Ascending aorta (tissue), 2 donors: Measurements from ENCODE around the gene SHISAL1. TPM values are rescaled to one million over a fixed set of nuclear protein-coding genes. Genes with fewer than 3 reads are reported as not detected.
"Not testable (repeated sequence)": the region's sequence is repeated elsewhere in the genome, so short reads cannot be mapped to it uniquely, and the experiment has no call there.

Experiments
- DNase-seq, 2 donors: peaks; one replicate each; pipeline ENCODE4 v3.0.0-alpha.2; 2019; ENCODE audit warnings: low spot score in 2 of 2
- H3K27ac ChIP-seq, 2 donors: fragments of 200-600 bp; sonication (generic); one replicate each; pipeline ENCODE4 v1.5.1; 2016 to 2017; ENCODE audit warnings: mild to moderate bottlenecking in 1 of 2
- H3K27me3 ChIP-seq: fragments of 200-600 bp; sonication (generic); one replicate; pipeline ENCODE4 v1.5.1; 2017
- H3K36me3 ChIP-seq, 2 donors: fragments of 200-600 bp; sonication (generic); one replicate each; pipeline ENCODE4 v1.5.1; 2016
- H3K4me1 ChIP-seq, 2 donors: fragments of 200-600 bp; sonication (generic); one replicate each; pipeline ENCODE4 v1.5.1; 2016 to 2017; ENCODE audit warnings: mild to moderate bottlenecking in 1 of 2
- H3K4me3 ChIP-seq, 2 donors: fragments of 200-600 bp; sonication (generic); one replicate each; pipeline ENCODE4 v1.5.1; 2016 to 2017; ENCODE audit warnings: mild to moderate bottlenecking in 1 of 2
- H3K9me3 ChIP-seq, 2 donors: fragments of 200-600 bp; sonication (generic); one replicate each; pipeline ENCODE4 v1.5.1; 2016
- intact Hi-C: fragments of 100-400 bp; cut with DNase I; formaldehyde crosslinking; loops from one replicate; pipeline ENCODE4 v1.15.1; 2023
- total RNA-seq: library from RNA; depleted of rRNA; stranded (reverse); fragments of >200 nt; gene quantifications from one replicate; pipeline ENCODE4 v1.1.0, GENCODE V29; 2016
- TF ChIP-seq, protein P1 (sequence below), 3 experiments: fragments of 200-600 bp in 2 of 3; fragments of 450-650 bp in 1 of 3; sonication (generic) in 2 of 3; IDR thresholded peaks; one replicate each; pipeline ENCODE4 v1.5.1; 2016 to 2019; ENCODE audit warnings: antibody characterized with exemption in 3 of 3, mild to moderate bottlenecking in 1 of 3, moderate library complexity in 1 of 3

SHISAL1 gene
- total RNA-seq, 1 donor from 2014 or later = 1.6 TPM

DNA sequence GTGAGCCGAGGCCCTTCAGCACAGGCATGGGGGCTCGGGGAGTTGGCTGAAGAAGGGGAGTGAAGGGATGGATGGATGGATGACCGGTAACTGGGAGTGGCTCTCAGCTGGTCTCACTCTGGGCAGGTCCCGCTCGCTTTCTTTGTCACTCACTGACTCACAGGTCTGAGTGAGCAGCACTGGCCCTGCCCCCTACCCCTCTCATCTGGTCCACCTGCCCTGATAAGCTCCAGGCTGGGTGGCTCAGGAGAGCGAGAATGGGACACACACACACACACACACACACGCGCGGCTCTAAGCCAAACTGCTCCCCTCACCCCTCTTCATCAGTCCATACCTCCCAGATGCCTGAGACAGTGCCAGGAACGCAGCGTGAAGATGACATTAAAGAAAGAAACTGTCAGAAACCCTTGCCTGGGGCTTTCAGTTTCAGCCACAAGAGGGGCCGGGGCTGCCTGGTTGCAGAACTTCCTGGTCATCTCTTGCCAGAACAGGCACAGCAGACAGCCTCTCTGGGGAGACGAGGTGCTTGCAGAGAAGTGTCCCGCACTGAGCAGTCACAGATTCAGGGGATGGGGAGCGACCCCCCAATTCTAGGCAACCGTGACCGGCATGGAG lies 16.5 kb upstream of the SHISAL1 start:
- TF ChIP-seq, protein P1, sequence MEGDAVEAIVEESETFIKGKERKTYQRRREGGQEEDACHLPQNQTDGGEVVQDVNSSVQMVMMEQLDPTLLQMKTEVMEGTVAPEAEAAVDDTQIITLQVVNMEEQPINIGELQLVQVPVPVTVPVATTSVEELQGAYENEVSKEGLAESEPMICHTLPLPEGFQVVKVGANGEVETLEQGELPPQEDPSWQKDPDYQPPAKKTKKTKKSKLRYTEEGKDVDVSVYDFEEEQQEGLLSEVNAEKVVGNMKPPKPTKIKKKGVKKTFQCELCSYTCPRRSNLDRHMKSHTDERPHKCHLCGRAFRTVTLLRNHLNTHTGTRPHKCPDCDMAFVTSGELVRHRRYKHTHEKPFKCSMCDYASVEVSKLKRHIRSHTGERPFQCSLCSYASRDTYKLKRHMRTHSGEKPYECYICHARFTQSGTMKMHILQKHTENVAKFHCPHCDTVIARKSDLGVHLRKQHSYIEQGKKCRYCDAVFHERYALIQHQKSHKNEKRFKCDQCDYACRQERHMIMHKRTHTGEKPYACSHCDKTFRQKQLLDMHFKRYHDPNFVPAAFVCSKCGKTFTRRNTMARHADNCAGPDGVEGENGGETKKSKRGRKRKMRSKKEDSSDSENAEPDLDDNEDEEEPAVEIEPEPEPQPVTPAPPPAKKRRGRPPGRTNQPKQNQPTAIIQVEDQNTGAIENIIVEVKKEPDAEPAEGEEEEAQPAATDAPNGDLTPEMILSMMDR (IDR thresholded peaks at IDR 0.05) = no peak
- H3K4me3 ChIP-seq = no peak overlapping the region
- intact Hi-C loops = loop anchor here (10.0 kb wide), 1 partner anchor 244 kb away; no protein-coding TSS in a partner anchor
- H3K36me3 ChIP-seq = no peaks in the 10 kb centered on the region
- H3K27ac ChIP-seq = no peak overlapping the region
- H3K4me1 ChIP-seq = peaks cover 3 to 8% of the 10 kb centered on the region in 2 donors
- no peaks in the 10 kb centered on the region for H3K9me3 ChIP-seq
- peaks cover 9% of the 10 kb centered on the region for H3K27me3 ChIP-seq
- no peak for DNase-seq

GRCh38 chr22:44328762-44329161 lies 16.0 kb upstream of the SHISAL1 start:
- TF ChIP-seq, protein P1 (IDR thresholded peaks at IDR 0.05) = no peak
- H3K27me3 ChIP-seq = peaks cover 9% of the 10 kb centered on the region
- no peaks in the 10 kb centered on the region for H3K36me3 ChIP-seq
- DNase-seq = no peak
- peaks cover 3 to 8% of the 10 kb centered on the region in 2 donors for H3K4me1 ChIP-seq
- no peaks in the 10 kb centered on the region for H3K9me3 ChIP-seq
- intact Hi-C loops = loop anchor here (10.0 kb wide), 1 partner anchor 244 kb away; no protein-coding TSS in a partner anchor
- H3K27ac ChIP-seq = no peak overlapping the region
- no peak overlapping the region for H3K4me3 ChIP-seq

DNA sequence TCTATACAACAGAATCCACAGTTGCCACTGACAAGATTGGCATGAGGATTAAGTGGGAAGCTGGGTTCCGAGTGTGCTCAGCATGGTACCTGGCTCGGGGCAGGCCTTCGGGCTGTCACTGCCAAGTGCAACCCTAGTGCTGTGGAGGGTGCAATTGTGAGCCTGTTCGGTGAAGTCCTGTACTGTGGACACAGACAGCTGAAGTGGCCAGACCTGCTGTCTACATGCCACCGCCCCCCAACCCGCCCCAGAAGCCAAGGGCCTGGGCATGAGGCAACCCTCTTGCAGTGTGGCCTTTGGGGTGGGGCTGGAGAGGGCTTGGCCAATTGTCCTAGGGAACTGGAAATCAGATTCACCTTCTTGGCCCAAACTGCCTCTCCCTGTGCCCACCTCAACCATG lies 15.6 kb upstream of the SHISAL1 start:
- no peaks in the 10 kb centered on the region for H3K9me3 ChIP-seq
- no peak overlapping the region for H3K4me3 ChIP-seq
- H3K4me1 ChIP-seq = peaks cover 3 to 8% of the 10 kb centered on the region in 2 donors
- intact Hi-C loops = loop anchor here (10.0 kb wide), 1 partner anchor 244 kb away; no protein-coding TSS in a partner anchor
- TF ChIP-seq, protein P1 (IDR thresholded peaks at IDR 0.05) = no peak
- peaks cover 9% of the 10 kb centered on the region for H3K27me3 ChIP-seq
- no peaks in the 10 kb centered on the region for H3K36me3 ChIP-seq
- no peak overlapping the region for H3K27ac ChIP-seq
- no peak for DNase-seq

DNA sequence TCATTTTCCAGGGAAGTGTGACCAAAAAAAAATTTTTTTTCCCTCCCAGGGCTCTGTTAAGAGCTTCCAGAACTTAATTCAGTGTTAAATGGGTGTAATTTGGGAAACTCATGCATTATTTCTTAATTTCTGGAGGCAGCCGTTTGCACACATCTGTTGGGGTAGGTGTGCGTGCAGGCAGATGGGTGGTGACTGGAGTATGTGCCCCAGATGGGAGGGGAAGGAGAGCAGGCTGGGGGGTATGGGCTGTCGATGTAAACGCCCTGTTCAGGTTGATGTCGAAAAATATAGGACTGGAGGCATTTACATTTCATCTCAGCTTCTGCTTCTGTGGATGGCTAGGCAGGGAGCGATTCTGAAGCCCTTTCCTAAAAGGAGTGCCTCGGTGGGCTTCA lies 13.7 kb upstream of the SHISAL1 start:
- peaks cover 9% of the 10 kb centered on the region for H3K27me3 ChIP-seq
- H3K4me3 ChIP-seq = peak overlapping the region; percentile 62 to 64
- no peaks in the 10 kb centered on the region for H3K36me3 ChIP-seq
- no peak overlapping the region for H3K27ac ChIP-seq
- DNase-seq = no peak
- H3K9me3 ChIP-seq = no peaks in the 10 kb centered on the region
- H3K4me1 ChIP-seq = peaks cover 3 to 8% of the 10 kb centered on the region in 2 donors
- intact Hi-C loops = loop anchor here (10.0 kb wide), 1 partner anchor 242 kb away; no protein-coding TSS in a partner anchor
- TF ChIP-seq, protein P1 (IDR thresholded peaks at IDR 0.05) = no peak

GRCh38 chr22:44325718-44326490 lies 13.2 kb upstream of the SHISAL1 start:
- peaks cover 7% of the 10 kb centered on the region for H3K27me3 ChIP-seq
- intact Hi-C loops = loop anchor here (10.0 kb wide), 1 partner anchor 241 kb away; no protein-coding TSS in a partner anchor
- peak overlapping the region in 1 of 2 donors; percentile 22 for H3K27ac ChIP-seq
- no peak for DNase-seq
- peaks cover 3 to 4% of the 10 kb centered on the region in 2 donors for H3K4me1 ChIP-seq
- H3K4me3 ChIP-seq = peak overlapping the region; percentile 62 to 64
- H3K9me3 ChIP-seq = no peaks in the 10 kb centered on the region
- TF ChIP-seq, protein P1 (IDR thresholded peaks at IDR 0.05) = peak in 1 of 3 experiments; percentile 31
- no peaks in the 10 kb centered on the region for H3K36me3 ChIP-seq

DNA sequence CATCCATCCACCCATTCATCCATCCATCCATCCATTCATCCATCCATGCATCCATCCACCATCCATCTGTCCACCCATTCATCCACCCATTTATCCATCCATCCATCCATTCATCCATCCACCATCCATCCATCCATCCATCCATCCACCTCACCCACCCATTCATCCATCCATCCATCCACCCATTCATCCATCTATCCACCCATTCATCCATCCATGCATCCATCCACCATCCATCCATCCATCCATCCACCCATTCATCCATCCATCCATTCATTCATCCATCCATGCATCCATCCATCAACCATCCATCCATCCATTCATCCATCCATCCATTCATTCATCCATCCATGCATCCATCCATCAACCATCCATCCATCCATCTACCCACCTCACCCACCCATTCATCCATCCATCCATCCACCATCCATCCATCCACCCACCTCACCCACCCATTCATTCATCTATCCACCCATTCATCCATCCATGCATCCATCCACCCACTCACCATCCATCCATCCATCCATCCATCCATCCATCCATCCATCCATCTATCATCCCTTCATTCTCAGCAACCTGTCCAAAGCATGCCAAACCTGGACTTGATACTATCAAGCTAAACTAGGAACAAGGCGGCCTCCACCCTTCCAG lies 10.5 kb upstream of the SHISAL1 start:
- not testable (repeated sequence) for H3K27me3 ChIP-seq, H3K4me1 ChIP-seq, H3K4me3 ChIP-seq, H3K27ac ChIP-seq, DNase-seq, H3K36me3 ChIP-seq, H3K9me3 ChIP-seq
- intact Hi-C loops = loop anchor here (10.0 kb wide), 1 partner anchor 238 kb away; no protein-coding TSS in a partner anchor
